IPS-15b (cell line): Measurements from ENCODE around the gene MINAR1.
A peak's percentile ranks its signal among the peaks of the same experiment; 100 is the strongest.

Source experiments
- H3K27me3 ChIP-seq: one replicate; pipeline ENCODE4 v1.6.1; 2013; ENCODE audit warnings: low read length; ENCODE audit not compliant: control insufficient read depth, insufficient read depth
- H3K36me3 ChIP-seq: one replicate; pipeline ENCODE4 v1.6.1; 2013; ENCODE audit warnings: low read length; ENCODE audit not compliant: control insufficient read depth, insufficient read depth
- H3K4me1 ChIP-seq: one replicate; pipeline ENCODE4 v1.6.1; 2013; ENCODE audit warnings: mild to moderate bottlenecking, low read length; ENCODE audit not compliant: control insufficient read depth, insufficient read depth
- H3K4me3 ChIP-seq: one replicate; pipeline ENCODE4 v1.5.1; 2013; ENCODE audit warnings: low read depth, low read length
- H3K9ac ChIP-seq: one replicate; pipeline ENCODE4 v1.6.1; 2013; ENCODE audit warnings: low read depth, mild to moderate bottlenecking, low read length
- H3K9me3 ChIP-seq: one replicate; pipeline ENCODE4 v1.6.1; 2013; ENCODE audit warnings: mild to moderate bottlenecking, low read length; ENCODE audit not compliant: control insufficient read depth, insufficient read depth

The MINAR1 gene

GRCh38 chr15:79431636-79432344, at the start of gene MINAR1:
Gene MINAR1 (plus strand): TSS chr15:79432336. CDS start chr15:79456148, 23,812 bp downstream.
- no peaks in the 10 kb centered on the region for H3K9me3 ChIP-seq
- peaks cover 16% of the 10 kb centered on the region for H3K4me1 ChIP-seq
- peak within 1 kb of the TSS; percentile 68 for H3K4me3 ChIP-seq
- no peak within 1 kb of the TSS for H3K9ac ChIP-seq
- H3K27me3 ChIP-seq = peaks cover 72% of the 10 kb centered on the region
- H3K36me3 ChIP-seq = no peaks in the 10 kb centered on the region

GRCh38 chr15:79394231-79394630, 37.9 kb upstream of the MINAR1 start:
- H3K9me3 ChIP-seq = no peaks in the 10 kb centered on the region
- no peaks in the 10 kb centered on the region for H3K36me3 ChIP-seq
- no peak overlapping the region for H3K9ac ChIP-seq
- H3K27me3 ChIP-seq = no peaks in the 10 kb centered on the region
- H3K4me3 ChIP-seq = no peak overlapping the region
- no peaks in the 10 kb centered on the region for H3K4me1 ChIP-seq

GRCh38 chr15:79396850-79397249, 35.3 kb upstream of the MINAR1 start:
- H3K4me1 ChIP-seq = peaks cover 2% of the 10 kb centered on the region
- no peak overlapping the region for H3K4me3 ChIP-seq
- H3K36me3 ChIP-seq = no peaks in the 10 kb centered on the region
- H3K27me3 ChIP-seq = no peaks in the 10 kb centered on the region
- H3K9ac ChIP-seq = no peak overlapping the region
- H3K9me3 ChIP-seq = no peaks in the 10 kb centered on the region

- no peaks in the 10 kb centered on the region for H3K9me3 ChIP-seq
- H3K4me1 ChIP-seq = peaks cover 2% of the 10 kb centered on the region
- H3K4me3 ChIP-seq = no peak overlapping the region
- H3K27me3 ChIP-seq = no peaks in the 10 kb centered on the region
- H3K36me3 ChIP-seq = no peaks in the 10 kb centered on the region
- H3K9ac ChIP-seq = no peak overlapping the region
Observed at GRCh38 chr15:79397269-79397910, 34.7 kb upstream of the MINAR1 start.

GRCh38 chr15:79399606-79400005, 32.5 kb upstream of the MINAR1 start:
- Histone ChIP-seq H3K27me3 (no peaks in the 10 kb centered on the region), H3K9ac (no peak overlapping the region), H3K4me3 (no peak overlapping the region), H3K9me3 (no peaks in the 10 kb centered on the region), H3K4me1 (peaks cover 2% of the 10 kb centered on the region), H3K36me3 (no peaks in the 10 kb centered on the region)

- no peak overlapping the region for H3K4me3 ChIP-seq
- H3K27me3 ChIP-seq = no peaks in the 10 kb centered on the region
- no peaks in the 10 kb centered on the region for H3K9me3 ChIP-seq
- H3K36me3 ChIP-seq = no peaks in the 10 kb centered on the region
- H3K4me1 ChIP-seq = peaks cover 2% of the 10 kb centered on the region
- H3K9ac ChIP-seq = no peak overlapping the region
Observed at GRCh38 chr15:79400650-79401049, 31.5 kb upstream of the MINAR1 start.

GRCh38 chr15:79401301-79401700, 30.8 kb upstream of the MINAR1 start:
- Histone ChIP-seq H3K4me3 (no peak overlapping the region), H3K36me3 (no peaks in the 10 kb centered on the region), H3K27me3 (no peaks in the 10 kb centered on the region), H3K9me3 (no peaks in the 10 kb centered on the region), H3K4me1 (peaks cover 2% of the 10 kb centered on the region), H3K9ac (no peak overlapping the region)

- no peaks in the 10 kb centered on the region for H3K27me3 ChIP-seq
- peaks cover 2% of the 10 kb centered on the region for H3K4me1 ChIP-seq
- H3K9ac ChIP-seq = no peak overlapping the region
- H3K4me3 ChIP-seq = no peak overlapping the region
- no peaks in the 10 kb centered on the region for H3K9me3 ChIP-seq
- H3K36me3 ChIP-seq = no peaks in the 10 kb centered on the region
Observed at GRCh38 chr15:79402136-79402535, 30.0 kb upstream of the MINAR1 start.

- H3K9me3 ChIP-seq = no peaks in the 10 kb centered on the region
- no peak overlapping the region for H3K4me3 ChIP-seq
- H3K36me3 ChIP-seq = no peaks in the 10 kb centered on the region
- no peaks in the 10 kb centered on the region for H3K27me3 ChIP-seq
- peaks cover 4% of the 10 kb centered on the region for H3K4me1 ChIP-seq
- H3K9ac ChIP-seq = no peak overlapping the region
Observed at GRCh38 chr15:79403501-79403900, 28.6 kb upstream of the MINAR1 start.

- no peaks in the 10 kb centered on the region for H3K9me3 ChIP-seq
- H3K4me1 ChIP-seq = peaks cover 5% of the 10 kb centered on the region
- no peak overlapping the region for H3K9ac ChIP-seq
- H3K36me3 ChIP-seq = no peaks in the 10 kb centered on the region
- no peaks in the 10 kb centered on the region for H3K27me3 ChIP-seq
- H3K4me3 ChIP-seq = no peak overlapping the region
Observed at GRCh38 chr15:79406210-79406609, 25.9 kb upstream of the MINAR1 start.

GRCh38 chr15:79408041-79408440, 24.1 kb upstream of the MINAR1 start:
- Histone ChIP-seq H3K4me1 (peaks cover 5% of the 10 kb centered on the region), H3K9me3 (no peaks in the 10 kb centered on the region), H3K9ac (no peak overlapping the region), H3K4me3 (no peak overlapping the region), H3K36me3 (no peaks in the 10 kb centered on the region), H3K27me3 (no peaks in the 10 kb centered on the region)

GRCh38 chr15:79410237-79410636, 21.9 kb upstream of the MINAR1 start:
- Histone ChIP-seq H3K4me1 (peaks cover 5% of the 10 kb centered on the region), H3K36me3 (no peaks in the 10 kb centered on the region), H3K9ac (no peak overlapping the region), H3K4me3 (no peak overlapping the region), H3K9me3 (no peaks in the 10 kb centered on the region), H3K27me3 (no peaks in the 10 kb centered on the region)
